Measurements from ENCODE around the gene CD70.
"Not testable (repeated sequence)": the region's sequence is repeated elsewhere in the genome, so short reads cannot be mapped to it uniquely, and the experiment has no call there.

CD70 gene

GRCh38 chr19:6602729-6603114 lies 11.8 kb upstream of the CD70 start:
- H3K27ac Mint-ChIP-seq, result peak overlapping the region; percentile 41
- H3K4me3 Mint-ChIP-seq, result no peak overlapping the region
- H3K9me3 Mint-ChIP-seq, result no peaks in the 10 kb centered on the region
- peaks cover 8% of the 10 kb centered on the region for H3K4me1 Mint-ChIP-seq
- H3K36me3 Mint-ChIP-seq, result peaks cover 2% of the 10 kb centered on the region
- peaks cover 1% of the 10 kb centered on the region for H3K27me3 Mint-ChIP-seq

- H3K27me3 Mint-ChIP-seq, H3K36me3 Mint-ChIP-seq, H3K4me1 Mint-ChIP-seq, H3K4me3 Mint-ChIP-seq, H3K9me3 Mint-ChIP-seq, H3K27ac Mint-ChIP-seq: not testable (repeated sequence)
These were observed 10.6 kb upstream of the CD70 start for GRCh38 chr19:6601537-6602052.

DNA sequence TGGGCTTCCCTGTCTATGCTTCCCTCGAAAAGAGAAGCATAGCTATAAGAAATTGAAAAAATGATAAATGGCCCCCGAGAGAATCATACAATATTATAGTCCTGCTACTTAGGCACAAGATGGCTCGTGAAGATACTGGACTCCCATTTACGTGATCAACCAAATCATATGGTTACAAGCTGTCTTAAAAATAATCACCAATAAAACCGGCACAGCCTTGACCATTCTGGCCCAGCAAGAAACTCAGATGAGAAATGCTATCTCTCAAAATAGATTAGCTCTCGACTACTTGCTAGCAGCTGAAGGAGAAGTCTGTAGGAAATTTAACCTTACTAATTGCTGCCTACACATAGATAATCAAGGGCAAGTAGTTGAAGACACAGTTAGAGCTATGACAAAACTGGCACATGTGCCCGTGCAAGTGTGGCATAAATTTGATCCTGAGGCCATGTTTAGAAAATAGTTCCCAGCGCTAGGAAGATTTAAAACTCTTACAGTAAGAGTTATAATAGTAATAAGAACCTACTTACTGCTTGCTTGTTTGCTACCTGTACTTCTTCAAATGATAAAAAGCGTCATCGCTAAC lies 10.1 kb upstream of the CD70 start:
- H3K4me1 Mint-ChIP-seq, H3K27ac Mint-ChIP-seq, H3K9me3 Mint-ChIP-seq, H3K4me3 Mint-ChIP-seq, H3K36me3 Mint-ChIP-seq, H3K27me3 Mint-ChIP-seq: not testable (repeated sequence)

DNA sequence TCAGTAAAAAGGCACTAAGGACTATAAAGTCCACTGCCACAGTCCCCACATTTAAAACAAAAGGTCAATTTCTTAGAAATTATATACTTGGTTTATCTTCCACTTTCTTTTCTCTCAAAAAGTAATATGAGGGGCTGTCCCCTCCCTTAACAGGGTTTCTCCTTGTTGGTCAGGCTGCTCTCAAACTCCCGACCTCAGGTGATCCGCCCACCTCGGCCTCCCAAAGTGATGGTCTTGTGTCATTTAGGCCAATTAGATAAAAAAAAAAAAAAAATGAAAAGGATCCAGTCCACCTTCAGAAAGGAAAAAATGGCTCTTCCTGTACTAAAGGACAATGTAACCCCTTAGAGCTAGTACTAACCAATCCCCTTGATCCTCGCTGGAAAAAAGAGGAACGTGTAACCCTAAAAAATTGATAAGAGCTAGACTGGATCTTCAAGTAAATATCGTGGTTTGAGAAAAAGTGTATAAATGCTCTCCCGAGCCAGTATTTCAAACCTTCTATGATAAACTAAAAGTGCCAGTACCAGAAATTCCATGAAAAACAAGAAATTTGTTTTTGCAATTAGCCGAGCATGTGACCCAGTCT lies 9.0 kb upstream of the CD70 start:
- Mint-ChIP-seq H3K4me1 (peaks cover 8% of the 10 kb centered on the region), H3K9me3 (no peaks in the 10 kb centered on the region), H3K36me3 (peaks cover 2% of the 10 kb centered on the region), H3K27ac (no peak overlapping the region), H3K4me3 (no peak overlapping the region), H3K27me3 (peaks cover 1% of the 10 kb centered on the region)

- H3K27ac Mint-ChIP-seq, result peak overlapping the region; percentile 36
- not testable (repeated sequence) for H3K36me3 Mint-ChIP-seq, H3K4me1 Mint-ChIP-seq, H3K9me3 Mint-ChIP-seq, H3K27me3 Mint-ChIP-seq, H3K4me3 Mint-ChIP-seq
These were observed 7.4 kb upstream of the CD70 start for GRCh38 chr19:6598254-6598892.

DNA sequence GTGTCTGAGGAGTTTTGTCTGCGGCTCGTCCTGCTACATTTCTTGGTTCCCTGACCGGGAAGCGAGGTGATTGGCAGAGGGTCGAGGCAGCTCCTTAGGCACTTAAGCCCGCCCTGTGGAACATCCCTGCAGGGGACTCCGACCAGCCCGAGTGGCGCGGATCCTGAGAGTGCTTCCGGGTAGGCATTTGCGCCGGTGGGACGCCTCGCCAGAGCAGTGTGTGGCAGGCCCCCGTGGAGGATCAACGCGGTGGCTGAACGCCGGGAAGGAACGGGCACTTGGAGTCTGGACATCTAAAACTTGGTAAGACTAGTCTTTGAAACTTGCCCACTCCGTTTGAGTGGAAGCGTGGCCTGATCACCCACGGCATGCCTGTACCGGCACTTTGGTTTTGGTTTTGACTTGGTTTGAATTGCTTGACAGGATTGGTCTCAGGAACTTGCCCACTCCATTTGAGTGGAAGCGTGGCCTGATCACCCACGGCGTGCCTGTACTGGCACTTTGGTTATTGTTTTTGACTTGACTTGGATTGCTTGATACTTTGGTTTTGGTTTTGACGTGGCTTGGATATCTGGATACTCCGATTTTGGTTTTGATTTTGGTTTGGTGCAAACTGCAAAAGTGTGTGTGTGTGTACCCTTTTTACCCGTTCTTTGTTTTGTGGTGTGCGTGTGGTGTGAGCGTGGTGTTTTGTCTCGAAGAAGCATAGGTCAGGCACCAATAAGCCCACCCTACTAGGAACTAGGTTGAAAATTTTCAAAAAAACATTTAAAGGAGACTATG lies 6.7 kb upstream of the CD70 start:
- peak overlapping the region; percentile 8 for H3K27ac Mint-ChIP-seq
- not testable (repeated sequence) for H3K4me3 Mint-ChIP-seq, H3K27me3 Mint-ChIP-seq, H3K4me1 Mint-ChIP-seq, H3K36me3 Mint-ChIP-seq, H3K9me3 Mint-ChIP-seq

DNA sequence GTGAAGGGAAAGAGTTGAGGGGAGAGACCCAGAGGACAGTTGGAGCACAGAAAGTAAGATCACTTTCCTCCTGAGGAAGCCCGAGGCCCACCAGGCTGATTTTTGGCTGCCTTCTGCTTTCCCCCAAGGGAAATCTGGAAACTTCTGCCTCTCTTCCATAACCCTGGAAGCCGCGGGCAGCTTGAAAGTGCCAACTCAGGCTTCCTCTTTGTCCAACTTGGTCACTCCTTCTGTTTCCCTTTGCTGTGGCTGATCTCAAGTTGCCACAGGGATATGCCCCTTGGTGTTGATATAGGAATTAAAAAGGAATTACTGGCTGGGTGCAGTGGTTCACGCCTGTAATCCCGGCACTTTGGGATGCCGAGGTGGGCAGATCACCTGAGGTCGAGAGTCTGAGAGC lies 5.7 kb upstream of the CD70 start:
- no peak overlapping the region for H3K4me3 Mint-ChIP-seq
- peaks cover 2% of the 10 kb centered on the region for H3K36me3 Mint-ChIP-seq
- H3K27me3 Mint-ChIP-seq, result peaks cover 11% of the 10 kb centered on the region
- H3K9me3 Mint-ChIP-seq, result no peaks in the 10 kb centered on the region
- no peak overlapping the region for H3K27ac Mint-ChIP-seq
- H3K4me1 Mint-ChIP-seq, result peaks cover 11% of the 10 kb centered on the region

DNA sequence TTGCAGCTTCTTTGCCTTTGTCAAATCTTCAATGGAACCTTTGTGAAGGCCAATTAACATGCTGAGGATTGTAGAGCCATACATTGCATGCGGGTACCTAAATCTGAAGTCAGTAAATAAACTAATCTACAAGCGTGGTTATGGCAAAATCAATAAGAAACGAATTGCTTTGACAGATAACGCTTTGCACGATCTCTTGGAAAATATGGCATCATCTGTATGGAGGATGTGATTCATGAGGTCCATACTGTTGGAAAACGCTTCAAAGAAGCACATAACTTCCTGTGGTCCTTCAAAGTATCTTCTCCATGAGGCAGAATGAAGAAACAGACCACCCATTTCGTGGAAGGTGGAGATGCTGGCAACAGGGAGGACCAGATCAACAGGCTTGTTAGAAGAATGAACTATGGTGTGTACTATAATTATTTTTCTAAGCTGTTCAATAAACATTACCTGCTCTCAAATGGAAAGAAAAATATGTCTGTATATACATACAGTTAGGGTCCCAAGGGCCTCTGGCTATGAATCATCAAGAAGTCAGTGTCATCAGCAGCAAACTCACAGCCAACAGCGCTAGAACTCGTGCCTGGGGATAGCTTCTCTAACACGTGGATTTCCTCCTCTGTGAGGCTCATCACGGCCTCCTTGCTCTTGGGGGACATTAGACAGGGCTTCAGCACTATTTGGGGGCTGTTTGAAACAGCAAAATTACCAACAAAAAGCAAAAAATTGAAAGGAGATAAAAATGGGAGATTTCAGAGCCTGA lies 2.9 kb upstream of the CD70 start:
- H3K4me3 Mint-ChIP-seq, result no peak overlapping the region
- peaks cover 2% of the 10 kb centered on the region for H3K36me3 Mint-ChIP-seq
- no peak overlapping the region for H3K27ac Mint-ChIP-seq
- H3K4me1 Mint-ChIP-seq, result peaks cover 37% of the 10 kb centered on the region
- H3K9me3 Mint-ChIP-seq, result no peaks in the 10 kb centered on the region
- H3K27me3 Mint-ChIP-seq, result peaks cover 30% of the 10 kb centered on the region

DNA sequence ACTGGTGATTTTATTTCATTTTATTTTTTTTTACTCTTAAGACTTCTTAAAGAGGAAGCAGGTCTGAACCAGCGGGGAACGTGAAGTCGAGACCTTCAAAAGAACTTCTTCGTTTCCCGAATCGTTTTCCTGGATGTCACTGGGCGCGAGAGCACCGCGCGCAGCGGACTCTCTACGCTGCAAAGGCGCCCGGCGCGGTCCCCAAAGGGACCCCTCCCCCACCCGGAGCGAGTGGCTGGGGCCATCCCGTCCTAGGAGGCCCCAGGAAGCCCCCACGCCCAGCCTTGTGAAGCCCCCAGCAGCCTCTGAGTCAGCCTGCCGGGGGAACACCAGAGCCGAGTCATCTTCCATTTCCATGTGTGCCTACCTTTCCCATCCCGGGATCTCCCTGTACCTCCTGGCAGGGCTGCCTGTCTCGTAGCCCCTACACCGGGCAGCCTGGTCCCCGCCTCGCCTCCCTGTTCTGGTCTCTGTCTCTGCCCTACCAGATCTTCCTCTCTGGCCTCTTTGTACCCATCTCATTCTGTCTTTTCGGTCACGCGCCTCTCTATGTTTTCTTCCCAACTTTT lies 608 bp downstream of the CD70 start:
- no peaks in the 10 kb centered on the region for H3K9me3 Mint-ChIP-seq
- H3K4me1 Mint-ChIP-seq, result peaks cover 65% of the 10 kb centered on the region
- H3K4me3 Mint-ChIP-seq, result peak overlapping the region; percentile 80
- H3K36me3 Mint-ChIP-seq, result no peaks in the 10 kb centered on the region
- H3K27me3 Mint-ChIP-seq, result peaks cover 53% of the 10 kb centered on the region
- no peak overlapping the region for H3K27ac Mint-ChIP-seq

DNA sequence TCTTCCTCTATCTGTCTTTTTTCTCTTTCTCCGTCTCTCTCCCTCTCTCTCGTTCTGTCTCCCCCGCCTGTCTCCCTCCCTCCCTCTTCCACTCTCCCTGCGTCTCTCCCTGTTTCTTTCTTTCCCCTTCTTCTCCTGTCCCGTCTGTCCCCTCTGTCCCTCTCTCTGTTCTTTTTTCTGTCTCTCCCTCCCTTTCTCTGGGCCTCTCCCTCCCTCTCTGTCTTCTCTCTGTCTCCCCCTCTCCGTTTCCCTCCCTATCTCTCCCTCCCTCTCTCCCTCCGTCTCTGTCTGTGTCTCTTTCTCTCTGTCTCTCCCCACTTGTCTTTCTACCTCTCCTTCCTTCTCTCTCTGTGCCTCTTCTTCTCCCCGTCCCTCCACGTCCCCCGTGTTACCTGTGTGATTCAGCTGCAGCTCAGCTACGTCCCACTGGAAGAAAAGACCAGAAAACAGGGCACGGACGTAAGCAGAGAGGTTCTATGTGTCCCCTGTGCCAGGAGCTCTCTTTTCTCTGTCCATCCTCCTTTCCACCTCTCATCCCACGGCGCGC lies 1.2 kb downstream of the CD70 start:
- no peaks in the 10 kb centered on the region for H3K36me3 Mint-ChIP-seq
- H3K4me3 Mint-ChIP-seq, result peak overlapping the region; percentile 37
- H3K27ac Mint-ChIP-seq, result no peak overlapping the region
- H3K4me1 Mint-ChIP-seq, result peaks cover 65% of the 10 kb centered on the region
- no peaks in the 10 kb centered on the region for H3K9me3 Mint-ChIP-seq
- peaks cover 53% of the 10 kb centered on the region for H3K27me3 Mint-ChIP-seq

DNA sequence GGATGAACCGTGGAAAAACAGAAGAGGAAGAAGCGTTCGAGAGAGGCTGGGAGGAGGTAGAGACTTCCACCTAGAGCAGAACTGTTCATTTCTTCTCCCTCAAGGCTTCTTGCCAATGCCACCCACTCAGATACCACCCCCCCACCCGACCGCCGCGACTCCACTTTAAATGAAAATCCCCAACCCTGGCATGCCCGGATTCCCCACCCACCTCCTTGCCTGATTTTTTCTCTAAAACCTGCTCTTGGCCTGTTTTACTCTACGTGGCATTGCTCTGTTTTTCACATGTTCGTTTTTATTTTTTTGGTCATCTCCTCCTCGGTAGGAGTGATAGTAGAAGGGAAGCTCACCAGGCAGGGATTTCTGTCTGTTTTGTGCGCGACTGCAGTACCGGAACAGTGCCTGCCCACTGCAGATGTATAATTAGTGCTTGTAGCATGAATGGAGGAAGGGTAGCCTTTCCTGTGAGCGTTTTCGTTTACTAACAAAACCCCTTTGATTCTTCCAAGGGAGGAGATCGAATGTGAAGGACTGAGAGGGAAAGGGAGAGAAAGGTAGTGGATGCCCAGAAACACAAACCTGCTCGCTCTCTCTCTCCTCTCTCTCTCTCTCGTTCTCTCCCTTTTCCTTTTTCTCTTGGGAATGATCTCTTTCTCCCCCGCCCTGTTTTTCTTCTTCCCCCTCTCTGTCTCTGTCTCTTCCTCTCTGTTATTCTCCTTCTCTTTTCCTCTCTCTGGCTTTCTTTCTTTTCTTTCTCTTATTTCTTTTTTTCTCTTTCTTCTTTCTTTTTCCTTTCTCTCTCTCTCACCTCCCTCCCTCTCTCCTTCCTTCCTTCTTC lies 2.2 kb downstream of the CD70 start:
- Mint-ChIP-seq H3K27ac (peak overlapping the region; percentile 75), H3K9me3 (no peaks in the 10 kb centered on the region), H3K4me1 (peaks cover 59% of the 10 kb centered on the region), H3K4me3 (peak overlapping the region; percentile 45), H3K36me3 (no peaks in the 10 kb centered on the region), H3K27me3 (peaks cover 49% of the 10 kb centered on the region)

- Mint-ChIP-seq H3K4me3 (peak overlapping the region; percentile 45), H3K4me1 (peaks cover 58% of the 10 kb centered on the region), H3K27me3 (peaks cover 47% of the 10 kb centered on the region), H3K9me3 (no peaks in the 10 kb centered on the region), H3K27ac (no peak overlapping the region), H3K36me3 (no peaks in the 10 kb centered on the region)
These were observed 2.9 kb downstream of the CD70 start for GRCh38 chr19:6587998-6588507.

DNA sequence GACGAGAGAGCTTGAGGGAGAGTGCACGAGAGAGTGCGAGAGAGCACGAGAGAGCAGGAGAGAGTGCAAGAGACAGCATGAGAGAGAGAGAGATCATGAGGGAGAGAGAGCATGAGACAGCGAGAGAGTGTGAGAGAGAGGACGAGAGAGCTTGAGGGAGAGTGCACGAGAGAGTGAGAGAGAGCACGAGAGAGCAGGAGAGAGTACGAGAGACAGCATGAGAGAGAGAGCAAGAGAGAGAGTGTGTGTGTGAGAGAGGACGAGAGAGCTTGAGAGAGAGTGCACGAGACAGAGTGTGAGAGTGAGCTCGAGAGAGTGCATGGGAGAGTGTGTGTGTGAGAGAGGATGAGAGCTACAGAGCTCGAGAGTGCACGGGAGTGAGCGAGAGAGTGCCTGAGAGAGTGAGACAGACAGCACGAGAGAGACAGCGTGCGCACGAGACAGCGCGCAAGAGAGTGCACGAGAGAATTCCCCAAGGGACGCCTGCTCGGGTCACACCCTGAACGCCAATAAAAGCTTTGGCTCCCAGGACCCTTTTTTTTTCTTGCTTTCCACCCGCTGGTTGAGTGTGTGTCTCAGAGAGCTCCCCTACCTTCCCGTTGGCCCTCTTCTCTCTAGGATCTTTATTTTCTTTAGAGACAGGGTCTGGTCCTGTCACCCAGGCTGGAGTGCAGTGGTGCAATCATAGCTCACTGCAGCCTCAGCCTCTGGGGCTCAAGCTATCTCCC lies 3.7 kb downstream of the CD70 start:
- Mint-ChIP-seq H3K4me3 (peak overlapping the region; percentile 70), H3K27ac (no peak overlapping the region), H3K36me3 (no peaks in the 10 kb centered on the region), H3K27me3 (peaks cover 44% of the 10 kb centered on the region), H3K9me3 (no peaks in the 10 kb centered on the region), H3K4me1 (peaks cover 55% of the 10 kb centered on the region)

- Mint-ChIP-seq H3K36me3 (no peaks in the 10 kb centered on the region), H3K9me3 (no peaks in the 10 kb centered on the region), H3K4me3 (peak overlapping the region; percentile 70), H3K27ac (no peak overlapping the region), H3K4me1 (peaks cover 54% of the 10 kb centered on the region), H3K27me3 (peaks cover 44% of the 10 kb centered on the region)
These were observed 4.2 kb downstream of the CD70 start for GRCh38 chr19:6586726-6587092.
